NCI-H345 (cell line): ENCODE results near the gene DCTN1.
A peak's percentile ranks its signal among the peaks of the same experiment; 100 is the strongest.

Experiments
- DNase-seq: peaks from one replicate; lab custom pipeline; 2025; lab: John Stamatoyannopoulos, UW

DCTN1 gene

GRCh38 chr2:74413001-74413698 is 33.0 kb upstream of the DCTN1 start:
- no peak for DNase-seq

- no peak for DNase-seq
Observed at GRCh38 chr2:74407682-74408081, 27.6 kb upstream of the DCTN1 start.

GRCh38 chr2:74406035-74406434 is 25.9 kb upstream of the DCTN1 start:
- DNase-seq, result no peak

- DNase-seq, result no peak
Observed at GRCh38 chr2:74401891-74402290, 21.8 kb upstream of the DCTN1 start.

- peak; percentile 2 for DNase-seq
Observed at GRCh38 chr2:74399785-74400184, 19.7 kb upstream of the DCTN1 start.

- no peak for DNase-seq
Observed at GRCh38 chr2:74396149-74396548, 16.0 kb upstream of the DCTN1 start.

GRCh38 chr2:74393525-74393924 is 13.4 kb upstream of the DCTN1 start:
- DNase-seq, result no peak

- no peak for DNase-seq
Observed at GRCh38 chr2:74392449-74392743, 12.3 kb upstream of the DCTN1 start.

GRCh38 chr2:74391580-74392448 is 11.7 kb upstream of the DCTN1 start:
- DNase-seq, result peak; percentile 90

- DNase-seq, result no peak
Observed at GRCh38 chr2:74391209-74391579, 11.1 kb upstream of the DCTN1 start.

GRCh38 chr2:74390606-74391005 is 10.5 kb upstream of the DCTN1 start:
- no peak for DNase-seq

- DNase-seq, result no peak
Observed at GRCh38 chr2:74387346-74387745, 7.2 kb upstream of the DCTN1 start.

- DNase-seq, result no peak
Observed at GRCh38 chr2:74385396-74385795, 5.3 kb upstream of the DCTN1 start.

- DNase-seq, result no peak
Observed at GRCh38 chr2:74384051-74384450, 3.9 kb upstream of the DCTN1 start.

- no peak for DNase-seq
Observed at GRCh38 chr2:74383254-74383653, 3.1 kb upstream of the DCTN1 start.

GRCh38 chr2:74381751-74382150 is 1.6 kb upstream of the DCTN1 start:
- no peak for DNase-seq

- DNase-seq, result no peak
Observed at GRCh38 chr2:74378007-74378406, 2.1 kb downstream of the DCTN1 start.

- no peak for DNase-seq
Observed at GRCh38 chr2:74375838-74376237, 4.3 kb downstream of the DCTN1 start.

GRCh38 chr2:74374509-74375205 is 5.5 kb downstream of the DCTN1 start:
- DNase-seq, result no peak

- no peak for DNase-seq
Observed at GRCh38 chr2:74373985-74374384, 6.1 kb downstream of the DCTN1 start.

- DNase-seq, result peak; percentile 3
Observed at GRCh38 chr2:74373221-74373676, 6.9 kb downstream of the DCTN1 start.

- DNase-seq, result no peak
Observed at GRCh38 chr2:74372674-74373073, 7.4 kb downstream of the DCTN1 start.

GRCh38 chr2:74371421-74371820 is 8.7 kb downstream of the DCTN1 start:
- no peak for DNase-seq
